Loucy (cell line): Measurements from ENCODE around the gene ACTL8.

Experiments
- H2AFZ ChIP-seq: fragments of 200-600 bp; sonication (generic); 2 replicates; pipeline ENCODE4 v1.6.0; 2016; ENCODE audit warnings: antibody characterized with exemption, mild to moderate bottlenecking, low read length, moderate library complexity
- H3F3A ChIP-seq: fragments of 200-600 bp; 2 replicates; pipeline ENCODE4 v1.6.0; 2016; ENCODE audit warnings: antibody characterized with exemption, low read depth, mild to moderate bottlenecking
- H3K27me3 ChIP-seq: fragments of 200-600 bp; sonication (generic); 2 replicates; pipeline ENCODE4 v1.6.1; 2014; ENCODE audit warnings: low read length, mild to moderate bottlenecking; ENCODE audit not compliant: insufficient read depth, poor library complexity, severe bottlenecking
- H3K36me3 ChIP-seq: fragments of 200-600 bp; sonication (generic); 2 replicates; pipeline ENCODE4 v1.6.1; 2016; ENCODE audit warnings: low read length; ENCODE audit not compliant: insufficient read depth
- H3K4me1 ChIP-seq: fragments of 200-600 bp; sonication (generic); 2 replicates; pipeline ENCODE4 v1.5.1; 2014; ENCODE audit warnings: low read length, mild to moderate bottlenecking; ENCODE audit not compliant: insufficient read depth, poor library complexity, severe bottlenecking
- H3K4me2 ChIP-seq: fragments of 200-600 bp; sonication (generic); 2 replicates; pipeline ENCODE4 v1.6.0; 2014; ENCODE audit warnings: antibody characterized with exemption, low read length, low read depth, mild to moderate bottlenecking; ENCODE audit not compliant: poor library complexity, severe bottlenecking
- H3K4me3 ChIP-seq: fragments of 200-600 bp; sonication (generic); 2 replicates; pipeline ENCODE4 v1.5.1; 2014; ENCODE audit warnings: low read length, mild to moderate bottlenecking, mixed read lengths; ENCODE audit not compliant: poor library complexity, severe bottlenecking
- H3K79me2 ChIP-seq: fragments of 200-600 bp; sonication (generic); 2 replicates; pipeline ENCODE4 v1.6.1; 2014; ENCODE audit warnings: low read length; ENCODE audit not compliant: insufficient read depth
- H3K9ac ChIP-seq: fragments of 200-600 bp; sonication (generic); 2 replicates; pipeline ENCODE4 v1.6.0; 2014; ENCODE audit warnings: mild to moderate bottlenecking, low read depth, low read length, moderate library complexity; ENCODE audit not compliant: poor library complexity, severe bottlenecking
- H3K9me2 ChIP-seq: fragments of 200-600 bp; sonication (generic); replicated peaks from 2 replicates; pipeline ENCODE4 v1.6.1; 2016; ENCODE audit warnings: low read depth, low read length, mixed read lengths
- H3K9me3 ChIP-seq: fragments of 200-600 bp; sonication (generic); 2 replicates; pipeline ENCODE4 v1.6.1; 2014; ENCODE audit warnings: mild to moderate bottlenecking, antibody characterized with exemption, low read length, low read depth; ENCODE audit not compliant: insufficient read depth
- H4K20me1 ChIP-seq: fragments of 200-600 bp; sonication (generic); 2 replicates; pipeline ENCODE4 v1.6.0; 2014; ENCODE audit warnings: antibody characterized with exemption, low read length, mild to moderate bottlenecking; ENCODE audit not compliant: insufficient read depth, poor library complexity, severe bottlenecking
- EZH2phosphoT487 ChIP-seq: fragments of 200-600 bp; IDR thresholded peaks from 2 replicates; pipeline ENCODE4 v1.6.1; 2018; ENCODE audit warnings: antibody characterized with exemption, mild to moderate bottlenecking, moderate library complexity, borderline replicate concordance
- TF ChIP-seq, protein P1 (sequence below): fragments of 200-600 bp; sonication (generic); conservative IDR thresholded peaks from 2 replicates; pipeline ENCODE4 v1.5.1; 2014; ENCODE audit warnings: mild to moderate bottlenecking, antibody characterized with exemption, low read length

Gene ACTL8

DNA sequence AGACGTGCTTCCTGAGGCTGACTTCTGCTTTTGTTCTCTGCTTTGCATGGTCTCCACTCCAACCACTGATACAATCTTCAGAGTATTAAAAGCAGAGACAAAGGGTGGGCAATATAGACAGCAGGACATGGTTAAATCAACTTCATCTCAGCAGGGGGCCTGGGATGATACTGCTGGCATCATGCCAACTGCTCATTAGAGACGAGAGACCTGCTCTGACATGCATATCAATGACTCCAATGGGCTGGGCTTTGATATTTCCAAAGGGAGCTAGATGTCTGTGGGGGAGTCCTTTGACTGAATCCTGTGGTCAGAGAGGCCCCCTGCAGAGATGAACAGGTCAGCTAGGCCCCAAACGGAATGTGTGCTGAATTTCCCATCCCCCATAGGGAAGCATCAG, 106.6 kb downstream of the ACTL8 start:
- Histone ChIP-seq H3K27me3 (no peaks in the 10 kb centered on the region), H3K4me2 (no peak overlapping the region), H4K20me1 (no peaks in the 10 kb centered on the region), H3K4me3 (no peak overlapping the region), H3K36me3 (no peaks in the 10 kb centered on the region), H2AFZ (no peak overlapping the region), H3K79me2 (no peaks in the 10 kb centered on the region), H3K4me1 (no peaks in the 10 kb centered on the region), H3K9ac (no peak overlapping the region), H3K9me3 (no peaks in the 10 kb centered on the region), H3F3A (no peaks in the 10 kb centered on the region), H3K9me2 (no peaks in the 10 kb centered on the region)
- TF ChIP-seq, protein P1, sequence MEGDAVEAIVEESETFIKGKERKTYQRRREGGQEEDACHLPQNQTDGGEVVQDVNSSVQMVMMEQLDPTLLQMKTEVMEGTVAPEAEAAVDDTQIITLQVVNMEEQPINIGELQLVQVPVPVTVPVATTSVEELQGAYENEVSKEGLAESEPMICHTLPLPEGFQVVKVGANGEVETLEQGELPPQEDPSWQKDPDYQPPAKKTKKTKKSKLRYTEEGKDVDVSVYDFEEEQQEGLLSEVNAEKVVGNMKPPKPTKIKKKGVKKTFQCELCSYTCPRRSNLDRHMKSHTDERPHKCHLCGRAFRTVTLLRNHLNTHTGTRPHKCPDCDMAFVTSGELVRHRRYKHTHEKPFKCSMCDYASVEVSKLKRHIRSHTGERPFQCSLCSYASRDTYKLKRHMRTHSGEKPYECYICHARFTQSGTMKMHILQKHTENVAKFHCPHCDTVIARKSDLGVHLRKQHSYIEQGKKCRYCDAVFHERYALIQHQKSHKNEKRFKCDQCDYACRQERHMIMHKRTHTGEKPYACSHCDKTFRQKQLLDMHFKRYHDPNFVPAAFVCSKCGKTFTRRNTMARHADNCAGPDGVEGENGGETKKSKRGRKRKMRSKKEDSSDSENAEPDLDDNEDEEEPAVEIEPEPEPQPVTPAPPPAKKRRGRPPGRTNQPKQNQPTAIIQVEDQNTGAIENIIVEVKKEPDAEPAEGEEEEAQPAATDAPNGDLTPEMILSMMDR: no peak
- no peak for TF ChIP-seq EZH2phosphoT487

DNA sequence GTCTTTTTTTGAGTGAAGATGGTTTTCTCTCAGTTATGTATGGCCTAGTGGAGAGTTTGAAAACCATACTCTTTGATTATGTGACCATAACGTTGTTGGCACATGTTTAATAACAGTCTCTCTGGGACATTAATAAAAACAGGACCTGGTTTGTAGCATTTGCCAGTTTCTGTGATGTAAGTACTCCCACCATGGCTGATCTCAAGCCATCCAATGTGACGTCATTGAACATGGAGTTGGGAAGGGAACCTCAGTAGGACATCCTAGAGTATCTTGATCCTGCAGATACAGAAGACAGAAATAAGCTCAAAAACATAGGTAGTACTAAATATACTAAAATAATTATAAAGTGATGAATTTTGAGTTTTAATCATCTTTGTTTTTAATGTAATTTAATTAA, 107.0 kb downstream of the ACTL8 start:
- Histone ChIP-seq H3K36me3 (no peaks in the 10 kb centered on the region), H3K4me2 (no peak overlapping the region), H3K4me1 (no peaks in the 10 kb centered on the region), H2AFZ (no peak overlapping the region), H3K4me3 (no peak overlapping the region), H3K79me2 (no peaks in the 10 kb centered on the region), H3K9me3 (peaks cover under 1% of the 10 kb centered on the region; the same call in 1 of the 2 replicates), H4K20me1 (no peaks in the 10 kb centered on the region), H3K9ac (no peak overlapping the region), H3K27me3 (no peaks in the 10 kb centered on the region), H3F3A (no peaks in the 10 kb centered on the region), H3K9me2 (no peaks in the 10 kb centered on the region)
- no peak for TF ChIP-seq EZH2phosphoT487
- TF ChIP-seq, protein P1: no peak

DNA sequence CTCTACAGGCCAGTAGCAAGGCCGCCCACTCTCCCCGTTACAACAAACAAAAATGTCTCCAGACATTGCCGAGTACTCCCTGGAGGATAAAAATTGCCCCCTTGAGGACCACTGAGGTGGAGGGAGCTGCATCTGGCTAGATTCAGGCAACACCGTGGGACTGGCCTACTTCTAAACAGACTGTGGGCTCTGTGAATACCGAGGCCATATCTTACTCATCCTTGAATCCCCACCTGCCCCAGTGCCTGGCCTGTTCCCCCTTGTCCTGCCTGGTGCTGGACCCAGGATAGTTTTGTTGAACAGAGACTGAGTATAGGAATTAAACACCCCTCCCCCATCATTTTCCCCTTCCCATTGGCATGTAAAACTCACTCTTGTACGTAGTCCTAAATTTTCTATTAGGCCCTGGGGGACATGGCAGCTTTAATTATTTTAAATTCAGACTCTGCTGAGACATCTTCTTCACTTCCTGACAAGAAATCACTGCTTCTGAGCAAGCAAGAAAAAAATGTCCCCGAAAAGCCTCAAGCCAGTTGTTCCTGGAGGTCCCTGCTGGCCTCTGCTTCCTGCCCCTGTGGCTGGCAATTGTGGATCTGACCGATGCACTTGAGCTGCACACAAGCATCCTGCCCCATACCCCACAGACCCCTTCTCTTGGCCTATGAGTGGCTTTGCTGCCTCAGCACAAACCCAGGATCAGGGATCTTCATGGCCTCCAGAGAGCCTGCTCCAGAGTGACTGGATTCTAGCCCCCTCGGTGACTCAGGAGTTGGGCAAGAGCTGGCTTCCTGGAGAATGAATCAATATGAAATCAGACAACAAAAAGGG, 111.0 kb downstream of the ACTL8 start:
- H3K27me3 ChIP-seq: no peaks in the 10 kb centered on the region
- no peaks in the 10 kb centered on the region for H3K4me1 ChIP-seq
- TF ChIP-seq, protein P1: no peak
- TF ChIP-seq EZH2phosphoT487: no peak
- no peak overlapping the region for H2AFZ ChIP-seq
- no peak overlapping the region for H3K4me3 ChIP-seq
- H3K9me3 ChIP-seq: peaks cover 4% of the 10 kb centered on the region; the same call in 1 of the 2 replicates
- H3K9me2 ChIP-seq: no peaks in the 10 kb centered on the region
- no peaks in the 10 kb centered on the region for H4K20me1 ChIP-seq
- no peak overlapping the region for H3K4me2 ChIP-seq
- H3K9ac ChIP-seq: no peak overlapping the region
- no peaks in the 10 kb centered on the region for H3K36me3 ChIP-seq
- H3K79me2 ChIP-seq: no peaks in the 10 kb centered on the region
- no peaks in the 10 kb centered on the region for H3F3A ChIP-seq
